RWPE1 (cell line): ENCODE data around the gene HOXB6.

Source experiments
- CTCF ChIA-PET: fragments of 350-600 bp; sonication (Branson Sonifier 250); formaldehyde crosslinking; extraction: SDS; loops from one replicate; lab custom pipeline; 2021; lab: Yijun Ruan, JAX
- POLR2A ChIA-PET: fragments of 400-600 bp; formaldehyde crosslinking; extraction: SDS; loops from one replicate; lab custom pipeline; 2020; ENCODE audit warnings: antibody characterized with exemption; ENCODE audit not compliant: low non-redundant PET; lab: Yijun Ruan, JAX
- DNase-seq: peaks from one replicate; pipeline ENCODE4 v3.0.0; 2012; ENCODE audit warnings: low spot score
- H3K27ac ChIP-seq: fragments of 450-650 bp; 2 replicates; pipeline ENCODE4 v1.5.1; 2017
- TF ChIP-seq, protein P1 (sequence below): fragments of 450-650 bp; conservative IDR thresholded peaks from 2 replicates; pipeline ENCODE4 v1.5.1; 2017; ENCODE audit warnings: low read depth, mild to moderate bottlenecking

HOXB6 gene

DNA sequence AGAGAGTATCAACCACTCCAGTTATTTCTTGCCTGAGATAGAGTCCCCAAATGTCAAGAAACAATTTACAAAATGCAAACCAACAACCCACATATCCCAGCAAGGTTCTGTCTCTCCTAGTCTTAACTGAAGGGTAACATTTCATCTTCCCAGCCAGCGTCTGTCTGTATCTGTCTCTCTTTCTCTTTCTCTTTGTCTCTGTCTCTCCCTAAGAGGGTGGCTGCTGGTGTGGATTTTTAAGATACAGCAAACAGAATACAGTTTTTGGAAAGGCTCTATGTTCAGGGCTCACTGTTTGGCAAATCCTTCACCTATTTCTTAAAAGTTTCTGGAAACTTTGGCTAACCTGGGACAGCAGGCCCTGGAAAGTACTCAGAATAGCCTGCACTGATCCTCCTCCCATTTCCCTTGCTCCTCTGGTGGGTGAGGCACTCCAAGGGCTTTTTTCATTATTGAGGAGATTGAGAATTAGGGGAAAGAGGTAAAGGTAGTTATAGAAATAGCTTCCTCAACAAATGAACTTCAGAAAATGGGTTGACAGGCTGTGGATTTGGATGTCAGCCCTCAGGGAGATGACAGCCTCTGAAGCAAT, 32.9 kb downstream of the HOXB6 start:
- POLR2A ChIA-PET = no interaction called here
- CTCF ChIA-PET = no interaction called here
- DNase-seq = no peak
- no peak overlapping the region for H3K27ac ChIP-seq
- TF ChIP-seq, protein P1, sequence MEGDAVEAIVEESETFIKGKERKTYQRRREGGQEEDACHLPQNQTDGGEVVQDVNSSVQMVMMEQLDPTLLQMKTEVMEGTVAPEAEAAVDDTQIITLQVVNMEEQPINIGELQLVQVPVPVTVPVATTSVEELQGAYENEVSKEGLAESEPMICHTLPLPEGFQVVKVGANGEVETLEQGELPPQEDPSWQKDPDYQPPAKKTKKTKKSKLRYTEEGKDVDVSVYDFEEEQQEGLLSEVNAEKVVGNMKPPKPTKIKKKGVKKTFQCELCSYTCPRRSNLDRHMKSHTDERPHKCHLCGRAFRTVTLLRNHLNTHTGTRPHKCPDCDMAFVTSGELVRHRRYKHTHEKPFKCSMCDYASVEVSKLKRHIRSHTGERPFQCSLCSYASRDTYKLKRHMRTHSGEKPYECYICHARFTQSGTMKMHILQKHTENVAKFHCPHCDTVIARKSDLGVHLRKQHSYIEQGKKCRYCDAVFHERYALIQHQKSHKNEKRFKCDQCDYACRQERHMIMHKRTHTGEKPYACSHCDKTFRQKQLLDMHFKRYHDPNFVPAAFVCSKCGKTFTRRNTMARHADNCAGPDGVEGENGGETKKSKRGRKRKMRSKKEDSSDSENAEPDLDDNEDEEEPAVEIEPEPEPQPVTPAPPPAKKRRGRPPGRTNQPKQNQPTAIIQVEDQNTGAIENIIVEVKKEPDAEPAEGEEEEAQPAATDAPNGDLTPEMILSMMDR = no peak

DNA sequence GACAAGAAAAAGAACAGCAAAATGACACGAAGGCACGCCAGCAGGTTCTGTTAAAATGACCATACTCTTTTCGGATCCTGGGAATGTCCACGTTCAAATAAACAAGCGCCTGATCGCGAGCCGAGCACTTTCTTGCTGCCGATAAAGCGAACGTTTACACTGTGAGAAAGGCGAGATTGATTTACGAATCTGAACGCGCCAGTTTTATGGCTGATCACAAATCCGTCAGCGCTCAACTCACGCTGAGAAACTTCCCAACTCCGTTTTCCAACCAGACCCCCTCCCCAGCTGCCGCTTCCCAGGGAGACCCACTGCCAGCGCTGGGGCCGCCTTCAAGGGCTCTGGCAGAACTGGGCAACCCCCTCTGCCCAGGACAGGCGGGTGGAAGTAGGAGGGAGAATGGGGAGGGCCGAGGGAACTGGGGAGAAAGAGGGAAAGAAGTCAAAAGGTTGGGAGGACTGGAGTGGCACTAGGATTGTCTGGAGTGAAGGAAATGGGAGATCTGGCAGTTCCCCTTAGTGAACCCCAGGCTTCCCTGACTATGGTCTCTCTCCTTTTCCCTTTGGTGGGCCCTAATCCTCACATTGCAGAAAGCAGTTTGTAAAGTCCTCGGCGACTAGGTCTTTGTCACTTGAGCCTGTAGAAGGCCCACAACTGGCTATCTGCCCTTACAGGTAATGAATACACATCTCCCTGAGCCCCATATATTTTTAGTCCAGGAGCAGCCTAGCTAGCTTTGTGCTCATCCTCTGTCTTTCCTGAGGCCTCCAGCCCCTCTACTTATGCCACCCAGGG, 33.6 kb downstream of the HOXB6 start:
- ChIA-PET CTCF (no interaction called here), POLR2A (no interaction called here)
- TF ChIP-seq, protein P1 = no peak
- no peak for DNase-seq
- H3K27ac ChIP-seq = no peak overlapping the region

DNA sequence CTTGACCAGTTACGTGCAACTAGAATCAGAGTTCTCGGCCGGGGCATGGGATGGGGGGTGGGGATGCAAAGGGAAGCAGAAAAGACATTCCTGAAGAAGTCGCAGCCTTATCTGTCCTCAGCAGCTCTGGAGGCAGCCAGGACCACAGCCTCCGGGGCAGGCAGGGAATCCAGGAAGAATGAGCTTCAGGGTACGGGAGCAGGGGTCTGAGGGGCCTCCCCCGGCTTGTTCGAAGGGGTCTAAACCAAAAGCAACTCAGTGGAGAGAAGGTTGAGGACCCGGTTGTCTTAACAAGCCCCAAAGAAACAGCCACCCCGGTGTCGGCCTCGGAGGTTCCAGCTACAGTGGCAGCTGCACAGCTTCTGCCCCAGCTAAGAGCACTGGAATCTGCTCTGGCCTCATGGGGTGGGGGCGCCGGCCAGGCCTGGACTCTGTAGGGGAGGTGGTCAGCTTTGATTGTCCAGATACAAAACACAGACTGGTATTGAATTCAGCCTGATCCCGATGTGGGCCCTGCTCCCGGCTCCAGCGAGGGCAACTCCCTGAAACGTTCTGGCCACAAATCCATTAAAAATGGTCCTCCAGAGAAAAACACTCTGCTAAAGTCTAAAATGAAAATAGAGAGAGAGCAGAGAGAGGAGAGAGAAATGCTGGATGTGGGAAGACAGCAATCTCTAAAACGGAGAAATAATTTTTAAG, 34.3 kb downstream of the HOXB6 start:
- CTCF ChIA-PET = no interaction called here
- DNase-seq = no peak
- POLR2A ChIA-PET = no interaction called here
- TF ChIP-seq, protein P1 = no peak
- no peak overlapping the region for H3K27ac ChIP-seq

DNA sequence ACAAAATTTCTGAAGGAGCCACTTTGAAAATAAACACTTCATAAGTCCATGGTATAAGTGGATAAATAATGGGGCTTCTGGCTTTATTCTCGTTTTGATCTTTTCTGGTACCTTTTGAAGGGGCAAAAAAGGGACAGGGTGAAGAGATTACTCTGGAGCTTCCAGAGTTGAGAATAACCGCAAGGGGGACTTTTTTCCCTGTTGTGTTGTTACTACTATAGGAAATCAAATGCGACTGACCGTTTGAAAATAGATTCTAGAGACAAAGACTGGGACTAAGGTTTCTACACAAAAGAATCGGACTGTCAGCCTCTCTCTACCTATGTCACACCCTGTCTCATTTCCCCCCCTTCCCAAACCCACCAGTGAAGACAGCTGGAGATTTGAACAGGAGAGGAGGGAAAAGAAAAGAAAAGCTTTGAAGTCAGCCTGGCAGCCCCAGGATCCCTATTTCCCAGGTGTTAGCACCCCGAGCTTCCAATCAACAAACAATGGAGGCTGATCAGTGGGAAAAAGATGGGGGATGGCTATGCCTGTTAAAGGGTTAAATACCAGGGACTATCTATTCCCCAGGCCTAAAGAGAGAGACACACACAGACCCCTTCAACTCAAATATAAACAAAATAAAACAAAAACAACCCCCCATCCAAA, 35.0 kb downstream of the HOXB6 start:
- no peak overlapping the region for H3K27ac ChIP-seq
- no peak for DNase-seq
- CTCF ChIA-PET = no interaction called here
- POLR2A ChIA-PET = no interaction called here
- TF ChIP-seq, protein P1 = no peak

DNA sequence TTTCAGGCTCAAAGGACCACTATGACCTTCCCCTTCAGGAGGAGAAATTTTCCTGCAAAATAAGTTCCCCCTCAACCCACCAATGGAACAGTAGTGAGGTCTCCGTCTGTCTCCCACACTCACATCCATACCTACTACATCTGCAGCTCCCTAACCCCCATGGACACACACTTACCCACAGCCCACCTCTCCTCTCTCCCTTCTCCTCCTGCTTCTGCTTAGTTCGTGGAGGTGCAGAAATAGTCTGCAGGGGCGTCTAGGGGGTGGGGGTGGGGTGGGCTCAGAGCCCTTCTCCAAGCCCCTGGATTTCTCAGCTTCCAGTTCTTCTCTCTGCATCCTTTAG, 35.6 kb downstream of the HOXB6 start:
- TF ChIP-seq, protein P1 = no peak
- ChIA-PET CTCF (no interaction called here), POLR2A (no interaction called here)
- DNase-seq = no peak
- no peak overlapping the region for H3K27ac ChIP-seq

DNA sequence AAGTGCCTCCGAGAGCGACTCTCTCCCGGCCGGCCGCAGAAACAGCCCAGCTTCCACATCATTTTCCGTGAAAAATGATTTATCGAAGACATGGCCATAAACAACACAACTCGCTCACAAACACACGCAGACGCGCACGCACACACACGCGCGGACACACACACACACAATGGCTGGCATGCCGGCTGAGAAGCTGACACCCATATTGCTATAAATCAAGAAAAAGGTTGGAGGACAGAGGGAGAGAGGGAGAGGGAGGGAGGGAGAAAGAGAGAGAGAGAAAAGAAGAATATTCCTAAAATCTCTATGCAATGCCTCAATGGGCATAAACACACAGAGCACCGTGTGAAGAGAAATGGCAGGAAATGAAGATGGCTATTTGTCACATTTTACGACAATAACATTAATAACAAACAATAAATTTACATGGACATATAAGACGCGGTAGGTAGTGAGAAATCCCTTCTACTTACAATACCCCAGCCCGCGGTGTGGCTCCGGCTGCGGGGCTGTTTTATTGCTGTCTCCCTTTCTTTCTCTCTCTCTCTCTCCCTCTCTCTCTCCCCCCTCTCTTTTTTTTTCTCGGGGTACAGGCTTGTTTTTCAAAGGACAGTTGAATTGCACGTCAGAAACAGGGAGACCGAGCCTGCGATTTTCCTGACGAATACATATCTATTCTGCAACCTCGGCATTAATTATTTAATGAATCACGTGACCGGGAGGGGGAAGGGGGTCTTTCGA, 36.1 kb downstream of the HOXB6 start:
- no peak for DNase-seq
- CTCF ChIA-PET = no interaction called here
- POLR2A ChIA-PET = no interaction called here

More for the DNA sequence above, 36.1 kb downstream of the HOXB6 start:
- H3K27ac ChIP-seq = no peak overlapping the region
- TF ChIP-seq, protein P1 = no peak
